NCI-H2171 (cell line): ENCODE results near the gene ZNF142.
A peak's percentile ranks its signal among the peaks of the same experiment; 100 is the strongest.

Source experiments
- DNase-seq: peaks from one replicate; lab custom pipeline; 2025; lab: John Stamatoyannopoulos, UW

The ZNF142 gene

GRCh38 chr2:218655751-218656150 is 3.7 kb downstream of the ZNF142 start:
- no peak for DNase-seq

GRCh38 chr2:218648787-218649100 is 10.7 kb downstream of the ZNF142 start:
- no peak for DNase-seq

- DNase-seq, result no peak
These were observed 11.2 kb downstream of the ZNF142 start for GRCh38 chr2:218648088-218648786.

- no peak for DNase-seq
These were observed 14.3 kb downstream of the ZNF142 start for GRCh38 chr2:218645126-218645525.

GRCh38 chr2:218644721-218645120 is 14.7 kb downstream of the ZNF142 start:
- no peak for DNase-seq

GRCh38 chr2:218643751-218644310 is 15.6 kb downstream of the ZNF142 start:
- no peak for DNase-seq

- DNase-seq, result no peak
These were observed 16.6 kb downstream of the ZNF142 start for GRCh38 chr2:218642786-218643185.

GRCh38 chr2:218642121-218642656 is 17.2 kb downstream of the ZNF142 start:
- DNase-seq, result no peak

GRCh38 chr2:218638372-218638771 is 21.1 kb downstream of the ZNF142 start:
- DNase-seq, result no peak

GRCh38 chr2:218635719-218636118 is 23.7 kb downstream of the ZNF142 start:
- no peak for DNase-seq

- no peak for DNase-seq
These were observed 27.6 kb downstream of the ZNF142 start for GRCh38 chr2:218631837-218632236.

GRCh38 chr2:218627939-218628338 is 31.5 kb downstream of the ZNF142 start:
- DNase-seq, result no peak

- DNase-seq, result no peak
These were observed 33.1 kb downstream of the ZNF142 start for GRCh38 chr2:218626369-218626768.

GRCh38 chr2:218623366-218623705 is 36.1 kb downstream of the ZNF142 start:
- DNase-seq, result no peak

- no peak for DNase-seq
These were observed 36.6 kb downstream of the ZNF142 start for GRCh38 chr2:218622606-218623365.

- DNase-seq, result no peak
These were observed 38.4 kb downstream of the ZNF142 start for GRCh38 chr2:218621007-218621406.

GRCh38 chr2:218618102-218618860 is 41.1 kb downstream of the ZNF142 start:
- no peak for DNase-seq

- DNase-seq, result no peak
These were observed 43.5 kb downstream of the ZNF142 start for GRCh38 chr2:218615868-218616315.

GRCh38 chr2:218607436-218608115 is 51.8 kb downstream of the ZNF142 start, which contains the start of gene PLCD4:
Gene PLCD4, plus strand, starts transcription at chr2:218607899. Its CDS starts 7,841 bp downstream, at chr2:218615740.
- no peak for DNase-seq

- peak; percentile 95 for DNase-seq
These were observed 54.0 kb downstream of the ZNF142 start for GRCh38 chr2:218605432-218605831.
